ENCODE measurements around the gene CDAN1. TPM values are rescaled to one million over a fixed set of nuclear protein-coding genes. Genes with fewer than 3 reads are reported as not detected.

Gene CDAN1
- total and polyA plus RNA-seq, 2 of the 4 experiments (the other 2 are of a cell fraction), result 4.7 to 5.6 TPM

DNA sequence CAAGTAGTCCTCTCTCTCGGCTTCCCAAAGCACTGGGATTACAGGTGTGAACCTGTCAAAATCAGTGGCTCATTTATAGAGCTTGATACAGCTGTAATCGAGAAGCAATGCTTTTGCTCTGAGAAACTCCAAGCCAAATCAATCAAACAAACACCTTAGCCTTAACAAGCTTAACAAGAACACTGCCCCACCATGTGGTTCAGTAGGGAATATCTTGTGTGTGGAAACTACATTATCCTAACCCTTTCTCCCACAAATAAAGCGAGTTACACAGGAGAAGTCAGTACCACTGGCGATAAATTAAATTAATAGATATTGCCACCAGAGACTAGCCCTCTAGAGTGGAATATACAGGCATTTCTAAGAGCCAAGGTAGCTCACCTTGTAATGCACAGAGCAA lies 13.9 kb downstream of the CDAN1 start:
- in situ Hi-C loops (cut with MboI; ENCODE audit: low sequenced_read_pairs), result no loop called here
- no peak overlapping the region for H3K4ac ChIP-seq (ENCODE audit: low read depth, low read length)
- no peaks in the 10 kb centered on the region; the same call in 1 of the 2 replicates for H4K20me1 ChIP-seq (ENCODE audit: insufficient read depth, low read length)
- H3K27ac ChIP-seq (ENCODE audit: insufficient read depth, low read length), result no peak overlapping the region
- no peak overlapping the region for H3K4me3 ChIP-seq (ENCODE audit: insufficient read depth, low read depth, low read length)
- no peak overlapping the region for H4K5ac ChIP-seq (ENCODE audit: low read depth, low read length)
- H3K56ac ChIP-seq (ENCODE audit: extremely low read depth, insufficient read depth, low read length), result no peak overlapping the region
- no peak for ATAC-seq (ENCODE audit: low read depth)
- CTCF ChIA-PET, result interaction anchor here (0.6 to 2.2 kb wide), 3 partner anchors 15 to 260 kb away, joined by 3 to 5 read pairs (median 4); no protein-coding TSS in a partner anchor
- DNase-seq, result no peak
- intact Hi-C loops (cut with micrococcal nuclease), result no loop called here
- no peak overlapping the region for H4K91ac ChIP-seq (ENCODE audit: insufficient read depth, low read depth, low read length)
- H2BK20ac ChIP-seq (ENCODE audit: low read depth, low read length), result no peak overlapping the region
- TF ChIP-seq MAFK (IDR thresholded peaks at IDR 0.05; ENCODE audit: low read depth, low read length), result no peak
- TF ChIP-seq, protein P1, sequence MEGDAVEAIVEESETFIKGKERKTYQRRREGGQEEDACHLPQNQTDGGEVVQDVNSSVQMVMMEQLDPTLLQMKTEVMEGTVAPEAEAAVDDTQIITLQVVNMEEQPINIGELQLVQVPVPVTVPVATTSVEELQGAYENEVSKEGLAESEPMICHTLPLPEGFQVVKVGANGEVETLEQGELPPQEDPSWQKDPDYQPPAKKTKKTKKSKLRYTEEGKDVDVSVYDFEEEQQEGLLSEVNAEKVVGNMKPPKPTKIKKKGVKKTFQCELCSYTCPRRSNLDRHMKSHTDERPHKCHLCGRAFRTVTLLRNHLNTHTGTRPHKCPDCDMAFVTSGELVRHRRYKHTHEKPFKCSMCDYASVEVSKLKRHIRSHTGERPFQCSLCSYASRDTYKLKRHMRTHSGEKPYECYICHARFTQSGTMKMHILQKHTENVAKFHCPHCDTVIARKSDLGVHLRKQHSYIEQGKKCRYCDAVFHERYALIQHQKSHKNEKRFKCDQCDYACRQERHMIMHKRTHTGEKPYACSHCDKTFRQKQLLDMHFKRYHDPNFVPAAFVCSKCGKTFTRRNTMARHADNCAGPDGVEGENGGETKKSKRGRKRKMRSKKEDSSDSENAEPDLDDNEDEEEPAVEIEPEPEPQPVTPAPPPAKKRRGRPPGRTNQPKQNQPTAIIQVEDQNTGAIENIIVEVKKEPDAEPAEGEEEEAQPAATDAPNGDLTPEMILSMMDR (conservative IDR thresholded peaks at IDR 0.05; ENCODE audit: low read depth, low read length), result 0 out of 2 replicates have a peak, but pooled peaks have one; percentile 9
- peaks cover 6 to 9% of the 10 kb centered on the region in 2 experiments; a peak in 2 of 4 replicates for H3K79me1 ChIP-seq (ENCODE audit: low read depth in 1 of 2, low read length in 2 of 2)
- H4K8ac ChIP-seq (ENCODE audit: low read depth in 2 of 2, low read length in 2 of 2), result no peak overlapping the region
- POLR2A ChIA-PET (ENCODE audit: unreplicated experiment), result no interaction called here
- no peak overlapping the region for H2AFZ ChIP-seq (replicated peaks; ENCODE audit: low read length, poor library complexity)
- no peak overlapping the region for H3K18ac ChIP-seq (ENCODE audit: low read depth, low read length)
- peaks cover 6% of the 10 kb centered on the region; the same call in 1 of the 2 replicates for H3K9me1 ChIP-seq (ENCODE audit: insufficient read depth, low read length)
- H2AK9ac ChIP-seq (replicated peaks; ENCODE audit: low read depth, low read length, poor library complexity), result no peak overlapping the region
- peaks cover 68% of the 10 kb centered on the region for H3K36me3 ChIP-seq (ENCODE audit: control insufficient read depth, insufficient read depth, low read length)
- no peak overlapping the region for H3K14ac ChIP-seq (replicated peaks; ENCODE audit: low read depth, low read length)
- H2BK5ac ChIP-seq (ENCODE audit: low read depth, low read length, poor library complexity, severe bottlenecking), result no peak overlapping the region
- H3K9me3 ChIP-seq (ENCODE audit: control insufficient read depth, insufficient read depth, low read length), result no peaks in the 10 kb centered on the region
- no peaks in the 10 kb centered on the region for H3K4me1 ChIP-seq (ENCODE audit: control insufficient read depth, insufficient read depth, low read length)
- no peak overlapping the region for H2BK15ac ChIP-seq (ENCODE audit: low read depth, low read length)
- 88% methylated on average over 1 of the region's 4 CpGs; no CpG with 5 or more reads in 1 of the 2 experiments for WGBS, 2 experiments (ENCODE audit: extremely low coverage in 2 of 2, insufficient read length in 1 of 2)
- no peak overlapping the region for H3K23ac ChIP-seq (ENCODE audit: low read depth, low read length)
- H3K27me3 ChIP-seq (ENCODE audit: control insufficient read depth, insufficient read depth, low read length), result no peaks in the 10 kb centered on the region
- no TSS peak for BruUV-seq (replicated peaks)
- H3K4me2 ChIP-seq (ENCODE audit: low read depth, low read length), result no peak overlapping the region
- no peak overlapping the region for H2AK5ac ChIP-seq (ENCODE audit: low read depth, low read length)
- no peak overlapping the region for H2BK120ac ChIP-seq (ENCODE audit: low read depth, low read length)
- dilution Hi-C loops (cut with HindIII; ENCODE audit: low sequenced_read_pairs, unreplicated experiment), result no loop called here
- H3K9ac ChIP-seq (ENCODE audit: low read depth, low read length), result no peak overlapping the region

All from IMR-90 (cell line).